Vagina (tissue), 2 donors: ENCODE results near the gene PM20D1.

Source experiments
- CTCF ChIP-seq, 3 experiments: fragments of 450-650 bp in 2 of 3; fragments of 200-600 bp in 1 of 3; sonication (generic) in 1 of 3; IDR thresholded peaks; one replicate each; pipeline ENCODE4 v1.5.1; 2017 to 2019; ENCODE audit warnings: antibody characterized with exemption in 3 of 3, mild to moderate bottlenecking in 2 of 3, moderate library complexity in 2 of 3
- POLR2A ChIP-seq, 2 donors: fragments of 450-650 bp; IDR thresholded peaks; one replicate each; pipeline ENCODE4 v1.6.1; 2017; ENCODE audit warnings: antibody characterized with exemption in 2 of 2, mild to moderate bottlenecking in 2 of 2, moderate library complexity in 2 of 2
- POLR2AphosphoS5 ChIP-seq, 2 donors: sonication (generic); formaldehyde crosslinking; IDR thresholded peaks; one replicate each; pipeline ENCODE4 v1.9.0; 2017; ENCODE audit warnings: antibody characterized with exemption in 2 of 2, mild to moderate bottlenecking in 2 of 2, low read depth in 1 of 2; ENCODE audit not compliant: insufficient read depth in 1 of 2

DNA sequence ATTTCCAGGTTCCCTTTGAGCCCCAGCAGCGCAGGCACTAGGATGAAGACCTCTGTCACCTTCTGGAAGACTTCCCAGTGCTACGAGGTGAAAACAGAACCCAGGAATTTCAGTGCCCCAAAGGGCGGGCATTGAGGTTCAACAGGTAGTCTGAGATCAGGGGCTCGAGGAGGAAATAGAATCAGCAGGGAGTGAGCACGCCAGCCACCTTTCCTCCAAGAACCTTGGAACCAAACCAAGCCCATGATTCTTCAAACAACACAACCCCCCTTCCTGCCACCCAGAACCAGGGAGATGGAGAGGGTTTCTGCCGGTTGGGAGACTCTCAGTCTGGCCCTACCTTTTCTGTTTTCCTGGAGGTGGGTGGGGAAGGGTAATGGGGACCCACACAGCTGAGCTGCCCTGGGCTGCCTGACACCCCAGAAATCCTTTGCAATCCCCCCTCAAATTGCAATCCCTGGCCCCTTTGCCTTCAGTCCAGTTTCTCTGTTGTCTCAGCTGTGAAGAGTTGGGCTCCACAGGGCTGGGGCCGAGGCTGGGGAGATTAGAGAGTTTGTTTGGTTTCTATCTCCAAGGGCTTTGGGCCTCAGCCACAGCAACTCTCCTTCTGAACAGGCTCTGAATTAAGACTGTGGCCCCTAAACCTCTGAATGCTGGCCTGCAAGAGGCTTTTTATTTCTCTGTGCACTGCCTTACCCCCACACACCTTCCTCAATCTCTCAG is 48.8 kb downstream of the PM20D1 start:
- TF ChIP-seq CTCF (IDR thresholded peaks at IDR 0.05) (no peak), POLR2A (IDR thresholded peaks at IDR 0.05) (no peak), POLR2AphosphoS5 (IDR thresholded peaks at IDR 0.05; ENCODE audit: insufficient read depth in 1 of 2, low read depth in 1 of 2) (no peak)
